ENCODE measurements around the gene MRTFA.

DNA sequence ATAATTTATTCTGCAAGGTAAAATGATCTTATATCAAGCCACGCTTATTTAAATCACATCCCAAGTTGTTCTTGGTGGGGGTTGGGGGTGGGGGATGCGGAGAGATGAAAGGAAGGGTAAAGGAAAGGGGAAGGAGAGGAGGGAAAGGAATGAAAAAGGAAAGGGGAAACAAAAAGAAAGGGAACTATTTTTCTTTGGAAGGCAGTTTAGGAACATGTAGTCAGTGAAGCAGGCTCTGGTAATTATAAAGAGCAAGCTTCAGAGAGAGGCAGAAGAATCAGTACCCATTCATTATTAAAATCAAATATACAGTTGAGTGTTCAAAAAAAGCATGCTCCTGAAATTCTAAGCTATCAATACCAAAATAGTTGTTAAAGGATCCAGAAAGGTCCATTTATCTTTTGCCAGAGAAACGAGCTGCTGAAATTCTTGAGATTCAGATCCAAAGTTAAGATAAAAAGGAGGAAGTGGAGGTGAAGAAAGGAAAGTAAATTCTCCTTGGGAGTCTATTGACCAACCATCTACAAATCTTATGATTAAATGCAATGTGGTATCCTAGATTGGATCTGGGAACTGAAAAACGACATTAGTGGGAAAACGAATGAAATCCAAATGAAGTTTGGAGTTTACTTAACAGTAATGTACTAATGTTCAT is 158.7 kb downstream of the MRTFA start:
- TF ChIP-seq, protein P1, sequence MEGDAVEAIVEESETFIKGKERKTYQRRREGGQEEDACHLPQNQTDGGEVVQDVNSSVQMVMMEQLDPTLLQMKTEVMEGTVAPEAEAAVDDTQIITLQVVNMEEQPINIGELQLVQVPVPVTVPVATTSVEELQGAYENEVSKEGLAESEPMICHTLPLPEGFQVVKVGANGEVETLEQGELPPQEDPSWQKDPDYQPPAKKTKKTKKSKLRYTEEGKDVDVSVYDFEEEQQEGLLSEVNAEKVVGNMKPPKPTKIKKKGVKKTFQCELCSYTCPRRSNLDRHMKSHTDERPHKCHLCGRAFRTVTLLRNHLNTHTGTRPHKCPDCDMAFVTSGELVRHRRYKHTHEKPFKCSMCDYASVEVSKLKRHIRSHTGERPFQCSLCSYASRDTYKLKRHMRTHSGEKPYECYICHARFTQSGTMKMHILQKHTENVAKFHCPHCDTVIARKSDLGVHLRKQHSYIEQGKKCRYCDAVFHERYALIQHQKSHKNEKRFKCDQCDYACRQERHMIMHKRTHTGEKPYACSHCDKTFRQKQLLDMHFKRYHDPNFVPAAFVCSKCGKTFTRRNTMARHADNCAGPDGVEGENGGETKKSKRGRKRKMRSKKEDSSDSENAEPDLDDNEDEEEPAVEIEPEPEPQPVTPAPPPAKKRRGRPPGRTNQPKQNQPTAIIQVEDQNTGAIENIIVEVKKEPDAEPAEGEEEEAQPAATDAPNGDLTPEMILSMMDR (IDR thresholded peaks at IDR 0.05; ENCODE audit: insufficient read depth, low read length, poor library complexity, severe bottlenecking), result no peak
- no peak for TF ChIP-seq EZH2phosphoT487 (conservative IDR thresholded peaks at IDR 0.05; ENCODE audit: low read length)

Measured in SU-DHL-6 (cell line).